GM19023 (cell line): ENCODE results near the gene DLK2.
"Not testable (repeated sequence)": the region's sequence is repeated elsewhere in the genome, so short reads cannot be mapped to it uniquely, and the experiment has no call there.

ENCODE experiments used
- ATAC-seq: cut with Tn5 transposase; IDR thresholded peaks from one replicate; pipeline ENCODE4 v1.9.1; 2021; ENCODE audit warnings: mild to moderate bottlenecking, moderate library complexity; ENCODE audit not compliant: unreplicated experiment

DLK2 gene

DNA sequence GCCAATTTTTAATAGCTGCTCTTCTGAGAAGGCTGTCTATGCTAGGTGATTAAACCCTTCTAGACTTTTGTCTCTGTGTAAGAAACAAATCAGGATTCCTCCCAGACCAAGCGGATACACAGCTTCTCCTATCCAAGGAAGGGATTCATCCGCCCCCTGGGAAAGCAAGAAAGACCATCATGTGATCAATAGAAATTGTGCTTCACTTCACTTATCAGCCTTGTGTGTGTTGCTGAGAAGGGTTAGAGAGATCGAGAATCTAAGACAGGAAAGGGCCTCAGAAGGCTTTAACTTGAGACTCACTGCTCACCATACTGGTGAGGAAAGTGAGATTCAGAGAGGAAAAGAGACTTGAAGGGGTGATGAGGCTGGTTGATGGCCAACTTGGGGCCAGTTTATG, 26.5 kb downstream of the DLK2 start:
- no peak for ATAC-seq

GRCh38 chr6:43428112-43428570, 27.2 kb downstream of the DLK2 start:
- ATAC-seq: no peak

- peak; percentile 89 for ATAC-seq
Observed at GRCh38 chr6:43427406-43428111, 27.8 kb downstream of the DLK2 start, which contains the start of gene ABCC10. Gene ABCC10, plus strand, starts transcription at chr6:43427541. Its CDS starts 438 bp downstream, at chr6:43427979.

DNA sequence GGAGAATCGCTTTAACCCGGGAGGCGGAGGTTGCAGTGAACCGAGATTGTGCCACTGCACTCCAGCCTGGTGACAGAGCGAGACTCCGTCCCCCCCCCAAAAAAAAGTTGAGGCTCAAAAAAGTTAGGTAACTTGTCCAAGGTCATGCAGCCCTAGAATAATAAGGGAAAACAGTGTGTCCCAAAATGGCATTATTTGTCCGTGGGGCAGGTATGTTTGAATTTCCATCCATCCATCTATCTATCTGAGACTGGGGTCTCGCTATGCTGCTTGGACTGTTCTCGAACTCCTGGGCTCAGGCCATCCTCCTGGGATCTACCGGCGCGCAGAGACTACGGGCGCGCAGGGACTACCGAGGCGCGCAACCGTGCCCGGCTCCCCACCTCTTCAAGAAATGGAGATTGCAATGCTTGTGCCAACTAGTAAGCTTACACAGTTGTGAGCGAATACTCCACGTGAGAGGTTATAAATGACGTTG, 28.4 kb downstream of the DLK2 start:
- ATAC-seq: no peak

DNA sequence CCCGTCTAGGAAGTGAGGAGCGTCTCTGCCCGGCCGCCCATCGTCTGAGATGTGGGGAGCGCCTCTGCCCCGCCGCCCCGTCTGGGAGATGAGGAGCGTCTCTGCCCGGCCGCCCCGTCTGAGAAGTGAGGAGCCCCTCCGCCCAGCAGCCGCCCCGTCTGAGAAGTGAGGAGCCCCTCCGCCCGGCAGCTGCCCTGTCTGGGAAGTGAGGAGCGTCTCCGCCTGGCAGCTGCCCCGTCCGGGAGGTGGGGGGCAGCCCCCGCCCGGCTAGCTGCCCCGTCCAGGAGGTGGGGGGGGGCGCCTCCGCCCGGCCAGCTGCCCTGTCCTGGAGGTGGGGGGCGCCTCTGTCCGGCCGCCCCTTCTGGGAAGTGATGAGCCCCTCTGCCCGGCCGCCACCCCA, 30.3 kb downstream of the DLK2 start:
- ATAC-seq: not testable (repeated sequence)

- no peak for ATAC-seq
Observed at GRCh38 chr6:43421831-43422230, 33.5 kb downstream of the DLK2 start.

- no peak for ATAC-seq
Observed at GRCh38 chr6:43420012-43420709, 35.2 kb downstream of the DLK2 start.

GRCh38 chr6:43416935-43417334, 38.4 kb downstream of the DLK2 start:
- ATAC-seq: no peak

DNA sequence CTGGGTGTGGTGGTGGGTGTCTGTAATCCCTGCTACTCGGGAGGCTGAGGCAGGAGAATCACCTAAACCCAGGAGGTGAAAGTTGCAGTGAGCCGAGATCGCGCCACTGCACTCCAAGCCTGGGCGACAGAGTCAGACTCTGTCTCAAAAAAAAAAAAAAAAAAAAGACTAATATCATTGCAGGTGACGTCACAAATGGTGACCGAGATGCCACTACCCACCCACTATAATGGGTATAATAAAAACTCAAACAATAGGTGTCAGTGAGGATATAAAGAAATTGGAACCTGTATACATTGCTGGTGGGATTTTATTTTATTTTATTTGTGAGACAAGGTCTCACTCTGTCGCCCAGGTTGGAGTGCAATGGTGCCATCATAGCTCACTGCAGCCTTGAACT, 40.1 kb downstream of the DLK2 start:
- not testable (repeated sequence) for ATAC-seq

GRCh38 chr6:43413002-43413401, 42.3 kb downstream of the DLK2 start:
- no peak for ATAC-seq

GRCh38 chr6:43412541-43412940, 42.8 kb downstream of the DLK2 start:
- ATAC-seq: no peak

- not testable (repeated sequence) for ATAC-seq
Observed at GRCh38 chr6:43410776-43411175, 44.6 kb downstream of the DLK2 start.

DNA sequence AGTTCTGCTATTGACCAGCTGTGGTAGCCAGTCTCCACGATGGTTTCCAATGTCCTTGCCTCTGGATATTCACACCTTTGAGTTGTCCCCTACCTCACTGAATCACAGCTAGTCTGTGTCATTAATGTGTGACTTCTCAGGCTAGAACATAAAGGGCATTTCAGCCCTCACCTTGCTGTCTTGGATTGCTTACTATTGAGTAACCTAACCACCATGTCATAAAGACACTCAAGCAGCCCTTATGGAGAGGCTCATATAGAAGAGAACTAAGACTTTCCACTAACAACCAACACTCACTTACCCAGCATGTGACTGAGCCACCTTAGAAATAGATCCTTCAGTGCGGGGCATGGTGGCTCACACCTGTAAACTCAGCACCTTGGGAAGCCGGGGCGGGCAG, 47.1 kb downstream of the DLK2 start:
- ATAC-seq: no peak

DNA sequence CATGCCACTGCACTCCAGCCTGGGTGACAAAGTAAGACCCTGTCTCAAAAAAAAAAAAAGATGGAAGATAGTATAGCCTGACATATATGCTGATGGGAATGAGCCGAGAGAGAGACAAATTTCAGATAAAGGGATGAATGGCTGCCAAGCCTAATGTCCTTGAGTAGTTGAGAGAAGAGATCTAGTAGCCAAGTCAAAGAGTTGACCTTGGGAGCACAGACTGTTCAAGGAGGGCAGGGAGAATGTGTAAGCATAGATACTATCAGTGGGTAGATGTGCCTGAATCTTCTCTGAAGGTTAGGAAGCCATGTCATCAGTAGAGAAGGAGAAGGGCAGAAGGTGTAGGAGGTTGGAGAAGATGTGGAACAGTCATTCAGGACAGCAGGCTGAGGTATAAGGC, 48.1 kb downstream of the DLK2 start:
- ATAC-seq: no peak

DNA sequence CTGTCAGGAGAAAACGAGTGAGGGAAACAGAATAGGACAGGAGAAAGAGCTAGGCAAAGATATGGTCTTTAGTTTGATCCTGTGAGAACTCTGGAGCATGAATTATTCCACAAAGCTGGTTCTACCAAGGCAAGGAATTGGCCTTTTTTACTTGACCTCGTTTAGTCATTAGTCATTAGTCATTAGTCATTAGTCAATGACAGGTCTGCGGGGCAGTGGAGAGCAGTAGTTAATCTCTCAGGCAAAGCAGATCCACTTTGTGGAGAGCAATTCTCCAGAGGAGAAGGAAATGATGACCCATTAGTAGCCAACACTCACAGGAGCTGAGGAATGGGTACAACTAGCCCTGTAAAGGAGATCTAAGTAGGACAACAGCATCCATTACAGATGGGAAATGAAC, 50.0 kb downstream of the DLK2 start:
- ATAC-seq: no peak

DNA sequence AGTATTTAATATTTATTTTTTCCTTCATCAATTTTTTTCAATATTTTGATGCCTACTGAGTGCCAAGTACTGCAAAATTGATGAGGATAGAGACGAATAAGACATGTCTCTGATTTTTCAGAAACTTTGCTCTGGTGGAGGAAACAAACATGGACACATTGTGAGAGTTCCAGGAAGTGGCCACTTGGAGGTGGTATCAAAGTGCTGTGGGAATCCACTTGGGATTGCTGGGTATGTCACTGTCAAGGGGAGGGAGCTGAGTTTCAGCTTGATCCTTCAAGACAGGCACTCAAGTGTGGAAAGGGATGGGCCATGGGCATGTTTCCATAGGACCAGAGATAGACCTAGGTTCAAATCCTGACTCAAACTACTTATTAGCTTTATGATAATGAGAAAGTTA, 52.5 kb downstream of the DLK2 start:
- no peak for ATAC-seq

DNA sequence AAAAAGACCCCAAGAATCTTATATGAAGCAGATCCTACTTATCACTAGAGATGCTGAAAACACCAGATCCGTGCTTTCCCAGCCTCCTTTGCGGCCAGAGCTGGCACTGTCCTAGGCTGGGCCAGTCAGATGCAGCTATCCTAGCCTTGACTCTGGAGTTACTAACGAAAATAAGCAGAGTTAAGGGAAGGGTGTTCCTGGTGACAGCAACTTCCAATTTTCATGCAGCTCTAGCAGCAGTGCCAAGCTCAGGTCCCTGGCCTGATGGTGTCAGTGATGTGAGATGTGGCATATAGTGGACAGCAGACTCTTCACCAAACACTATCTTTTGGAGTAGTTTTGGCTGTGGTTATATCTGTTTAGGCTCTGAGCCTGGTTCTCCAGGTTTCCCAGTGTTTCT, 53.6 kb downstream of the DLK2 start:
- ATAC-seq: no peak
